DND-41 (cell line): Measurements from ENCODE around the gene LY9.

Experiments used
- CTCF ChIP-seq: IDR thresholded peaks from 2 replicates; pipeline ENCODE4 v1.5.1; 2012; ENCODE audit warnings: borderline replicate concordance, low read length, moderate library complexity, mild to moderate bottlenecking; ENCODE audit not compliant: poor library complexity, severe bottlenecking; ENCODE audit errors: extremely low read depth
- EZH2 ChIP-seq: IDR thresholded peaks from 3 replicates; pipeline ENCODE4 v1.6.1; 2012; ENCODE audit warnings: borderline replicate concordance, low read depth, mild to moderate bottlenecking, moderate library complexity, low read length, inconsistent platforms; ENCODE audit not compliant: severe bottlenecking

- no peak for TF ChIP-seq EZH2
- no peak for TF ChIP-seq CTCF
Observed at GRCh38 chr1:160807738-160808137, 11.8 kb downstream of the LY9 start.
